ENCODE data around the gene PRPF31. TPM values are rescaled to one million over a fixed set of nuclear protein-coding genes. Genes with fewer than 3 reads are reported as not detected.

The PRPF31 gene
- total and polyA plus RNA-seq, 9 of the 15 experiments (the other 6 are each of a cell fraction or from before 2014, with no cell fraction given), result 5.8 to 92.2 (median 69.2) TPM

GRCh38 chr19:54137699-54138488, 22.3 kb downstream of the PRPF31 start, which contains the start of gene CNOT3 (continued):
- no peak for TF ChIP-seq ZNF764 (CRISPR knock-in tag; IDR thresholded peaks at IDR 0.05; ENCODE audit: low read depth)
- TF ChIP-seq AFF4 (CRISPR knock-in tag; IDR thresholded peaks at IDR 0.05), result 0 out of 2 replicates have a peak, but pooled peaks have one; percentile 68
- no peak for TF ChIP-seq DMBX1 (CRISPR knock-in tag; IDR thresholded peaks at IDR 0.05; ENCODE audit: borderline replicate concordance)
- no peak for TF ChIP-seq MECOM (CRISPR knock-in tag; IDR thresholded peaks at IDR 0.05)
- no peak for TF ChIP-seq KDM1A (IDR thresholded peaks at IDR 0.05)
- no peak for TF ChIP-seq HEY1 (CRISPR knock-in tag; IDR thresholded peaks at IDR 0.05; ENCODE audit: borderline replicate concordance)
- TF ChIP-seq STAT5A (IDR thresholded peaks at IDR 0.05; ENCODE audit: borderline replicate concordance, low read length), result no peak
- TF ChIP-seq HIVEP1 (CRISPR knock-in tag; IDR thresholded peaks at IDR 0.05), result no peak
- no peak for TF ChIP-seq XRCC4 (IDR thresholded peaks at IDR 0.05; ENCODE audit: extremely low read depth, insufficient read depth, insufficient read length)
- peak; percentile 39; the same call in 1 of the 2 replicates for TF ChIP-seq ZNF431 (CRISPR knock-in tag; IDR thresholded peaks at IDR 0.05)
- TF ChIP-seq POLR2G (IDR thresholded peaks at IDR 0.05; ENCODE audit: low read depth, low read length), result peak; percentile 91
- TF ChIP-seq, protein P1, sequence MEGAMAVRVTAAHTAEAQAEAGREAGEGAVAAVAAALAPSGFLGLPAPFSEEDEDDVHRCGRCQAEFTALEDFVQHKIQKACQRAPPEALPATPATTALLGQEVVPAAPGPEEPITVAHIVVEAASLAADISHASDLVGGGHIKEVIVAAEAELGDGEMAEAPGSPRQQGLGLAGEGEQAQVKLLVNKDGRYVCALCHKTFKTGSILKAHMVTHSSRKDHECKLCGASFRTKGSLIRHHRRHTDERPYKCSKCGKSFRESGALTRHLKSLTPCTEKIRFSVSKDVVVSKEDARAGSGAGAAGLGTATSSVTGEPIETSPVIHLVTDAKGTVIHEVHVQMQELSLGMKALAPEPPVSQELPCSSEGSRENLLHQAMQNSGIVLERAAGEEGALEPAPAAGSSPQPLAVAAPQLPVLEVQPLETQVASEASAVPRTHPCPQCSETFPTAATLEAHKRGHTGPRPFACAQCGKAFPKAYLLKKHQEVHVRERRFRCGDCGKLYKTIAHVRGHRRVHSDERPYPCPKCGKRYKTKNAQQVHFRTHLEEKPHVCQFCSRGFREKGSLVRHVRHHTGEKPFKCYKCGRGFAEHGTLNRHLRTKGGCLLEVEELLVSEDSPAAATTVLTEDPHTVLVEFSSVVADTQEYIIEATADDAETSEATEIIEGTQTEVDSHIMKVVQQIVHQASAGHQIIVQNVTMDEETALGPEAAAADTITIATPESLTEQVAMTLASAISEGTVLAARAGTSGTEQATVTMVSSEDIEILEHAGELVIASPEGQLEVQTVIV (CRISPR knock-in tag; IDR thresholded peaks at IDR 0.05; ENCODE audit: borderline replicate concordance), result no peak
- no peak for TF ChIP-seq ZNF282 (CRISPR knock-in tag; IDR thresholded peaks at IDR 0.05)
- no peak for TF ChIP-seq NELFE (IDR thresholded peaks at IDR 0.05; ENCODE audit: insufficient read depth, insufficient read length)
- peak; percentile 45; the same call in 1 of the 2 replicates for TF ChIP-seq MYC (IDR thresholded peaks at IDR 0.05; ENCODE audit: low read depth, low read length)
- no peak for TF ChIP-seq MYC (CRISPR knock-in tag; IDR thresholded peaks at IDR 0.05; ENCODE audit: borderline replicate concordance, low read depth)
